AML-193 (cell line): ENCODE results near the gene ZBTB8A.
A peak's percentile ranks its signal among the peaks of the same experiment; 100 is the strongest.
"Not testable (repeated sequence)": the region's sequence is repeated elsewhere in the genome, so short reads cannot be mapped to it uniquely, and the experiment has no call there.

ENCODE experiments used
- DNase-seq, 2 experiments: peaks; one replicate each; lab custom pipeline; 2025; lab: John Stamatoyannopoulos, UW

Gene ZBTB8A

GRCh38 chr1:32538887-32539583 lies at the start of gene ZBTB8A:
Gene ZBTB8A, plus strand, starts transcription at chr1:32539427. Its CDS starts 53,505 bp downstream, at chr1:32592932.
- DNase-seq, result no peak

DNA sequence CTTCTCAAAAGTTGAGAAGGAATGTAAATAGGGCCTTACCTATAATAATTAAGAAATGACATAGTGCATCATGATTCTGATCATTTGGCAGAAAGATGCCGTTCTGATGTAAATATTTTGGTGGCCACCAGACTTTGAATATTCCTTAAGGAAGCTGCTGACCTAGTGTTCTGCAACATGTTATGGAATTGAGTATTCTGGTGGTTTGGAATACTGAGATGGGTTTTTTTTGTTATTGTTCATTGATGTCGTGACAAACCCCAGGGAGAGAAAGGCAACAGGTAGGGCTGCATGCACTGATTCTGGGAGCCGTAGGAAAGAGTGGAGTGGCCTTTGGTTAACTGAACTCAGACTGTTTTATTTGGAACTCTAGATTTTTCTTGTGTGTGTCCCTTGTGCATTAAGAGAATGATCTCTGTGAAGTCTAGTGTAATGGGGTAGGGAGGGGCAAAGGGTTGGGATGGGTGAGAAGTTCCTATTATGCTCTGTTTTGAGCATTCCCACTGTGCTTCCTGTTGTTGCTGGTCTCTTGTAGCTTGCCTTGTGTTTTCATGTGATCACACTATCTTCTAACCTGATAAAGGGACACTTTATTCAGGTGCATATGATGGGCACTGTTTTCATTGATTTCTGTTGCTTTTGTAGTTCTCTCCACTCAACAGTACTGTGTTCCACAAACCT lies 49.3 kb upstream of the ZBTB8A start:
- no peak for DNase-seq

GRCh38 chr1:32491386-32491785 lies 47.8 kb upstream of the ZBTB8A start:
- DNase-seq, result no peak

DNA sequence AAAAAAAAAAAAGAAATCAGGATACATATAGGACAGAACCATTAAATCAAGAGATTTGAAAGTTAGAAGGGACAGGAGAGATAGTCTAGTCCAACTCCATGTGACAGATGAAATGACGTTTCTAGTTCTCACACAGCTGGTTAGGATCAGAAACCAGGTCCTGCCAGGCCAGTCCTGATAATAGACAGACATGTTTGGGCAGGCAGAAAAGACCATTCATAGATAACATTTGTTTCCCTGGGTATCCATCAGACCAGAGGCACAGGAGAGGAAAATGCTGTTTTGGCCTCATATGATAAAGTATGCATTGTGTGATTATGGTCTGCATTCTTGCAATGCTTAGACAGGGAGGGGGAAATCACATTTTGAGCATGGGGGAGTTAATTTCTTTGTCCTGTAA lies 45.0 kb upstream of the ZBTB8A start:
- DNase-seq, result no peak

DNA sequence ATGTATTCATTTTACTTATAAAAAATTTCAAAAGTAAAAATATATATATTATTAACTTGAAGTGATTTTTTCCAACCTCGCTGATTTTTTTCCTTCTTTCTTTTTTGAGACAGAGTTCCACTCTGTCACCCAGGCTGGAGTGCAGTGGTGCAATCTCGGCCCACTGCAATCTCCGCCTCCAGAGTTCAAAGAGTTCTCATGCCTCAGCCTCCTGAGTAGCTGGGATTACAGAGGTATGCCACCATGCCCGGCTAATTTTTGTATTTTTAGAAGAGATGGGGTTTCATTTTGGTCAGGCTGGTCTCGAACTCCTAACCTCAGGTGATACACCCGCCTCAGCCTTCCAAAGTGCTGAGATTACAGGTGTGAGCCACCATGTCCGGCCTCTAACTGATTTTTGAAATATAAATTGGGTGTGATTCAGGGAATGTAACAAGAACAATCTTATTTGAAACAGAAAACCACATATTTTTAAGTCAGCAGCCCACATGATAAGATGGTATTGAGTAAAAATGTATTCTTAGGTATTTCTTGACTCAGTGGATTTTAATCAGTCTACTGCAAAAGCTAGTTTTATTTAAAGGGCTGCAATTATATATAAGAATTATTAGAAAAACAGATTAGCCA lies 44.4 kb upstream of the ZBTB8A start:
- DNase-seq, result no peak

DNA sequence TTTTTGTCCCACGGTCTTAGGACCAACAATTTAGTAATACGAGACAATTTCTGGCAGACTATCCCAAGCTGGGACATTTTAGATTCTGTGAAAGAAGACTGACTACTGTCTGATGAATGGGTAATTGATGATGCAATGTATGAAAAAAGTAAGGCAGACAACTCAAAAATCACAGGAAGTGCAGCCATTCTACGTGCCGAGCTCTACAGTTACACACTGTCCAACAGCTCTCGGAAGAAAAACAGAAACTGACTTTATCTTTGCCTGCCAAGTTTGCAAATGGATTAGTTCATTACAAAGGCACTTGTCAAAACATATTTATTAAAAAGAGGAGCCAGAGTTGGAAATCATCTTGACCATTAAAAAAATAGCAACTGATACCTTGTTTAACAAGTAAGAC lies 43.1 kb upstream of the ZBTB8A start:
- DNase-seq, result no peak

GRCh38 chr1:32498751-32499150 lies 40.5 kb upstream of the ZBTB8A start:
- no peak for DNase-seq

DNA sequence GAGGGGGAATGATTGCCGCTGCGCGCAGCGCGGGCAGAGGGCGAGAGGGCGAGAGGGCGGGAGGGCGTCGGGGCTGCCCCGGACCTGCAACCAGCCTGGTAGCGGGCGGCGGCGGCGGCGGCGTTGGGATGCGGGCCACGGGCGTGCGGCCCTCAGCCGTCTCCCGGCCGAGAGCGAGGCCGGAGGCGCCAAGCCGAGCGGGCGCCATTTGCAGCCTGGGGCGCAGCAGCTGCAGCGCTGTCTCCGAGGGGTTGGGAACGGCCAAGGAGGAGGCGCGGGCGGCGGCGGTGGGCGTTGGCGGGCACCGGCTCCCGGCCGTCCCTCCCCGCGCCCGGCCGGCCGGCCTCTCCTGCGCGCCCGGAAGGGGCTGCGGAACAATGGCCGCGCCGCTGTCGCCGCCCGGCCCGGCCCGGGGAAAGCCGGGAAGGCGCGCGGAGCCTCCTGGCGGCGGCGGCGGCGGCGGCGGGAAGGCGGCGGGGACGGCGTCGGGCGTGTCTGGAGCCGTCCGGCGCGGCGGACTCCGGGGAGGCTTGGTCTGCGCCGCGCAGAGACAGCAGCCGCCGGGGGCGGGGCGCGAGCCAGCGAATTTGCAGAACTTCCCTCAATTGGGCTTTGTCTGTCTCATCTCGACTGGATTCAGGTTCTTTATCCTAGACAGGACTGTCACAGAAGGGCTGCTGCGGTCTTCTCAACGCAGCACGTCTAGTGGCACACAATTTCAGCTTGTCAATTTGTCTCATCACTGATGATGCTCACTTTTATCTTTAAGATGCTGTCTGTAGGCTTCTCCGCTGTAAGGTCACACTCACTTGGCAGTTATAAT lies 38.6 kb upstream of the ZBTB8A start:
- peak; percentile 53 to 66 for DNase-seq

DNA sequence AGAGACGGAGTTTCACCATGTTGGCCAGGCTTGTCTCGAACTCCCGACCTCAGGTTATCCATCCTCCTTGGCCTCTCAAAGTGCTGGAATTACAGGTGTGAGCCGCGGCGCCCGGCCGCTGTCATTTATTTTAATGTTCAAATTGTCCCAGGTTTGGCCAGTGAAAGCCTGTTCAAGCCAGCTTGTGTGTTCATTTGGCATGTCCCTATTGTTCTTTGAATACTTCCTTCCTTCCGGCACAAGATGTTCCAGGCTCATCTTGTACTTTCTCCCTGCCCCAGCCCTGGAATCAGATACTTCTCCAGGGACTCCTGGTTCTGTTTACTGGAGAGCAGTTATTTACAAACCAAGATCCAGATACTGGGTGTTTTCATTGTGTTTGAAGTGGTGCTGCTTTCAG lies 37.4 kb upstream of the ZBTB8A start:
- no peak for DNase-seq

GRCh38 chr1:32503153-32503552 lies 36.1 kb upstream of the ZBTB8A start:
- no peak for DNase-seq

DNA sequence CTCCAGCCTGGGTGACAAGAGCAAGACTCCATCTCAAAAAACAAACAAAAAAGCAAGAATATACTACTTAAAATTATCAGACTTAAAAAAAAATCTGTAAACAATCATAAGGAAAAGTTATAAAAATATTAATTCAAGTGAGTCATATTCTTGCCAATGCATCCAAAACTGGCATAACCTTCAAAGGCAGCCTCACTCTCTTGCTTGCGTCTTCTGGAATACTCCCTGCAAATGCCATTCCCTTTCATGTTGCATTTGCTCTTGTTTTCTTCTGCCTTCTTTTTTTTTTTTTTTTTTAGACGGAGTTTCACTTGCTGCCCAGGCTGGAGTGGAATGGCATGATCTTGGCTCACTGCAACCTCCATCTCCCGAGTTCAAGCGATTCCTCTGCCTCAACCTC lies 32.2 kb upstream of the ZBTB8A start:
- DNase-seq, result no peak

DNA sequence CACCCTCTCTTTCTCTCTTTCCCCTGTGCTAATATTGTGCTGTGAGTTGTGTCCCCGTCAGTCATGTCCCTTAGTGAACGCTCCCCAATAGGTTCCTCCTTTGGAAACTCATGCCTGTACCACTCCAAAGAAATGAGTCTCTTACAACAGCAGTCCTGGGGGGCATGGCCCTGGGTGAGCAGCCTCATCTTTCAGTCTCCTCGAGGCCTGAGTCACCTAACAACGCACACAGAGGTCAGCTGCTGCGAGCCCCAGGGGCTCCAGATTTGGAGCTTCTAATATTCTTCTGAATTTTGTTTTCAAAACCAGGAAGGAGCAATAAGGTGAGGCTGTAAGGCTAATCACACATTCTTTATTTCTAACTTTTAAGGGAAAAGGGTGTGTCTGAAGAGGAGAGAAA lies 30.5 kb upstream of the ZBTB8A start:
- DNase-seq, result no peak

DNA sequence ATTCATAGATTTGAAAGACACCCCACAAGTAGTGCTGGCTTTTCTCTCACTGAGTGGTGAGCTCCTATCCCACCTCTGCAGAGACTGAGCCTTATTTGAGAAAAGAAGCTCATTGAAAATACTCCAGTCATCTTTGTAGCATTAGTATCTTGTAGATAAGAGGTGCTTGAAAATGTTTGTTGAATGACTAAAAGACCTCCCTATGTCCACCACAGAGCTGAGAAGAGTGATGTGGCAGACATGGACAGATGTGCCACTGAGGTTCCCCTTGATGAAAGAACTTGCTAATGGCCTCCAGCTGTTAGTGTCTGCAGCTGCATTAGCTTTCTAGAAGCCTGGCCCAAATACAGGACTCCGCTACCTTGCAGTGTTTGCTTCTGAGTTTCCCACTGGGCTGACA lies 29.3 kb upstream of the ZBTB8A start:
- no peak for DNase-seq

GRCh38 chr1:32516402-32516801 lies 22.8 kb upstream of the ZBTB8A start:
- DNase-seq, result no peak

GRCh38 chr1:32518976-32519375 lies 20.3 kb upstream of the ZBTB8A start:
- no peak for DNase-seq

- no peak for DNase-seq
Observed at GRCh38 chr1:32521165-32521564, 18.1 kb upstream of the ZBTB8A start.

DNA sequence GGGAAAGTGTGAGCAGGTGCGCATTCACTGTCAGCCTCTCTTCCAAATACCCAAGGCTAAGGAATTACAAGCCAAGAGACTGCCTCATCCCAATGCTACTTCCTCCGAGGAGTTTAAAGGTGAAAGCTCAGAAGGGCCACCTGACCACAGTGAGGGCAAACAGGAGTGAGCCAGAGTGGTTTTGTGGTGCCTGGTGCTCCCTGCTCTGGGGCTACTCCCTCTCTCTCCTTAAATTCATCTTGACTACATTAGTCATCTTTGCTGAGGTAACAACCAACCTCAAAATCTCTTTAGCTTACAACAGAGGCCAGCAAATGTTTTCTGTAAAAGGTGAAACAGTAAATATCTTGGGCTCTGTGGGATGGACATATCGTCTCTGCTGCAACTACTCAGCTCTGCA lies 14.2 kb upstream of the ZBTB8A start:
- DNase-seq, result no peak

- DNase-seq, result no peak
Observed at GRCh38 chr1:32525661-32526444, 13.4 kb upstream of the ZBTB8A start.

DNA sequence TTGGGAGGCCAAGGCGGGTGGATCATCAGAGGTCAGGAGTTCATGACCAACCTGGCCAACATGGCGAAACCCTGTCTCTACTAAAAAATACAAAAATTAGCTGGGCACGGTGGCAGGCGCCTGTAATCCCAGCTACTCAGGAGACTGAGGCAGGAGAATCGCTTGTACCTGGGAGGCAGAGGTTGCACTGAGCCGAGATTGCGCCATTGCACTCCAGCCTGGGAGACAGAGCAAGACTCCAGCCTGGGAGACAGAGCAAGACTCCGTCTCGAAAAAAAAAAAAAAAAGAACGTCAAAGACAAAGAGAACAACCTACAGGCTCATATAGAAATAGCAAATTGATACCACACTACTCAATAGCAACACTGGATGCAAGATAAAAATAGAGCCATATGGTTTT lies 10.7 kb upstream of the ZBTB8A start:
- not testable (repeated sequence) for DNase-seq

GRCh38 chr1:32533792-32534327 lies 5.4 kb upstream of the ZBTB8A start:
- DNase-seq, result no peak

DNA sequence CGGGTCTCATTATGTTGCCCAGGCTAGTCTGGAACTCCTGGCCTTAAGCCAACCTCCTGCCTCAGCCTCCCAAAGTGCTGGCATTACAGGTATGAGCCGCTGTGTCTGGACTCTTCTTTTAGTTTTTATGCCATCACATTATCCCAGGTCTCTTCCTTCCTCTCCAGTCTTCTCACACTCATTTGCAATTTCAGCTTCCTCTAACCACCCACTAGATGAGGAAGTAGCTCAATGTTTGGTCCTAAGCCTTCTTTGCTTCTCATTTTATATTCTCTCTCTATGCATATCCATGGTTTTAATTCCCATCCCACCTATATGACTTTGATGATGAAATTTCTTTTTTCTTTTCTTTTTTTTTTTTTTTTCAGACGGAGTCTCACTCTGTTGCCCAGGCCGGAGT lies 3.1 kb upstream of the ZBTB8A start:
- DNase-seq, result peak; percentile 47 to 68
